Activated gamma-delta T cell (primary cell): Measurements from ENCODE around the gene GORAB.

ENCODE experiments used
- DNase-seq: peaks from one replicate; lab custom pipeline; 2025; lab: John Stamatoyannopoulos, UW

GORAB gene

DNA sequence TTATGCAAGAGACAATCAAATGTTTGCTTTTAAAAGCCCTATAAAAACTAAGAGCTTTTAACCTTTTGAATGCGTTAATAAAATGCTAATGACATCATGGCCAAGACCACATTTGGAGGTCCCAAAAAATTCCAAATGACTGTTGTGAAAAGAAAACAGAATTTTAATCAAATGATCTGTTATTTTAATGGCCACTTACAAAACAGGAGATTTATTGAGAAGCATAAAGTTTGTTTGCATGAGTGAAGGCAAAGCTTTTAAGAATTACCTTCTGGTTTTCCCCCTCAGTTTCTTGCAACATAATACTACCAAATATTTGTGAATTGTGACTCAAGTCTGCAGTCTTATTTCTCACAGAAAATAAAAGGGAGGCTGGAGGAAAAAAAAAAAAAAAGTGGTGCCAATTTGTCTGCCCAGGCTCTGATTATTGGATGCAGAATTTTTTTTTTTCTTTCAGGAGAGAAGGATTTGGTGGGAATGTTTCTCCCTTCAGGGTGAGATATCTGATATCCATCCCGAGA, 60.7 kb downstream of the GORAB start:
- DNase-seq: no peak

DNA sequence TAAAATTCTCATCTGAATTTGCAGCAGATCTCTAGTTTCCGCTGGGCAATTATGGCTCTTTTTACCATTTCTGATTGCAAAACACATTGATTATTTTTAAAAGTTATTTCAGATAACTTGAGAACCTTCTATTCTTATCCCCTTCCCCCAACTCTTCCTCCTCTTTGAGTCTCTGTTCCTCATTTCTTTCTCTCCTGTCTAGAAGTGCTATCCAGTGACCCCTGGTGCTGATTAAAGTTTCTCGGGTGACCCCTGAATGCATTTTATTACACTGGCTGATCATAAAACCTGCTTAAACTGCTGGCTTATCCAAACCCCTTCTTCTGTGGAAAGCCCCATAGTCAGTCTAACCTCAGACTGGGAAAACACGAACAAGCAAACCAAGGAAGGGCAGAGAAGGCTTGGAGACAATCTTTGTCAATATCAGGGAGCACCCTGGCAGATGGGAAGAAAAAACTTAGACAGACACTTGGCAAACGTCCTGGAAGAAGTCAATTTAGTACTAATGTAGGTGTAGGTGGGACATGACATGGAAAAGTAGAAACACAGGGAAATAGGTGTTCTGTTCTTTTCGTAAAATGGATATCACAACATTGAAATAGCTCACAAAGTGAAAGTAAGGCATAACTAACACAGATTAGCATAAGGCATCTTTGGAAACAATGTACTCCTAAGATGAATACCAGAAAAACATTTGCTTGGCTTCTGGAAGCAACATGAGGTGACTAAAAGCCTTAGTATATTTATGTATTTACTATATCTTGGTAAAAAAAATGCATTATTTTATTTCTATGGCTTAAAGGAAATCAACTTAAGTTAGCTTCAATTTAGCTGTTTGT, 61.4 kb downstream of the GORAB start:
- no peak for DNase-seq

DNA sequence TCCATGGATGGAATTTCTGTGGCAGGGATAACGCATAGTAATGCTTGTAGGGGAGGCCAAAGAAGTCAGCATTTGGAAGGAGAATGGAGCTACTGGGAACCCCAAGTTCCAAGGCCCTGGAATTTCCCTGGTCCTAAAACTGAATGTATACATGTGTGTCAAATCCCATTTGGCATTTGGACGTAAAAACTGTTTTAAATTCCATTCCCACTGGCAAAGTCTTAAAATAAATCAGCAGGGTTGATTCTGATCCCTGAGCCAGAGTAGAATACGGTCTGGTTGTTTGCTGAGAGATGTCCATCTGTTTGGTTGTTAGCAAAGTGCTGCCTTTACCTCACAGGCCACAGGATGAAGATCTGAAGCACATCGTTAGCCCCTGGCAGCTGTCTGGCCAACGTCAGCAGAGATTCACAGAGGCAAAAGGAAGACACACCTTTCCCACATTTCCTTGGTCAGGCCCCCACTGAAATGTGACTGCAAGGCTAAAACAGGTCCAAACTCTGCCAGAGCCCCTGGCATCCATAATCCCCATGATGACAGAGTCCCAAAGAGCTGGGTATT, 62.2 kb downstream of the GORAB start:
- no peak for DNase-seq

GRCh38 chr1:170596701-170597100, 64.7 kb downstream of the GORAB start:
- DNase-seq: no peak

GRCh38 chr1:170598618-170599017, 66.7 kb downstream of the GORAB start:
- DNase-seq: no peak

DNA sequence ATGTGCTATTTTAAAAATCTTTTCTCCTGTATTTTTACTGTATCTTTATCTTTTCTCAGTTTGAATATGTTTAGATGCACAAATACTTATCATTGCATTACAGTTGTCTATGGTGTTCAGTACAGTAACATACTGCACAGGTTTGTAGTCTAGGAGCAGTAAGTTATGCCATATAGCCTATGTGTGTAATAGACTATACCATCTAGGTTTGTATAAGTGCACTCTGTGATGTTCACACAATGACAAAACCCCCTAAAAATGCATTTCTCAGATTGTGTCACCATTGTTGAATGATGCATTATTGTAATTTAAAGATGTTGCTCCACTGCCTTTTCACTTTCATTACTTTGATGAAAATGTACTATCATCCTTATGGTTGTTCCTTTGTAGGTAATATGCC, 67.1 kb downstream of the GORAB start:
- no peak for DNase-seq

DNA sequence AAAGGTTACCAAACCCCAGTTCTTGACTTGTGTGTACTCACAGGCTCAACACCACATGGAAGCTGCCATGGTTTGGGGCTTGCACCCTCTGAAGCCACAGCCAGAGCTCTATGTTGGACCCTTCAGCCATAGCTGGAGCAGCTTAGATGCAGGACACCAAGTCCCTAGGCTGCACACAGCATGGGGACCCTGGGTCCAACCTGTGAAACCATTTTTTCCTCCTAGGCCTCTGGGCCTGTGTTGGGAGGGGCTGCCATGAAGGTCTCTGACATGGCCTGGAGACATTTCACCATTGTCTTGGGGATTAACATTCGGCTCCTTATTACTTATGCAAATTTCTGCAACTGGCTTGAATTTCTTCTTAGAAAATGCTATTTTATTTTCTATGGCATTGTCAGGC, 69.9 kb downstream of the GORAB start:
- no peak for DNase-seq
